Activated CD4-positive, alpha-beta memory T cell treated with anti-CD3 and anti-CD28 coated beads, Interleukin-2, amount 10 ng/mL, durations not matched to agents 7 days and 5 days (primary cell): Measurements from ENCODE around the gene KCNMA1. TPM values are rescaled to one million over a fixed set of nuclear protein-coding genes. Genes with fewer than 3 reads are reported as not detected.

Experiments
- CTCF ChIA-PET: fragments of 350-600 bp; sonication (Branson Sonifier 250); formaldehyde crosslinking; loops from one replicate; lab custom pipeline; 2021; ENCODE audit warnings: antibody characterized with exemption, inconsistent platforms; lab: Charles Lee
- POLR2A ChIA-PET: fragments of 350-600 bp; sonication (Branson Sonifier 250); formaldehyde crosslinking; loops from one replicate; lab custom pipeline; 2021; ENCODE audit warnings: antibody characterized with exemption; lab: Charles Lee
- DNase-seq: peaks from one replicate; pipeline ENCODE4 v3.0.0-alpha.2; 2020
- H3K27ac Mint-ChIP-seq: one replicate; pipeline ENCODE4 v1.8.0; 2021; ENCODE audit warnings: mild to moderate bottlenecking, mixed read lengths
- H3K27me3 Mint-ChIP-seq: one replicate; pipeline ENCODE4 v1.8.0; 2021; ENCODE audit warnings: mixed read lengths
- H3K36me3 Mint-ChIP-seq: one replicate; pipeline ENCODE4 v1.8.0; 2021; ENCODE audit warnings: low read depth, mixed read lengths
- H3K4me1 Mint-ChIP-seq: one replicate; pipeline ENCODE4 v1.8.0; 2021; ENCODE audit warnings: mixed read lengths
- H3K4me3 Mint-ChIP-seq: one replicate; pipeline ENCODE4 v1.8.0; 2021; ENCODE audit warnings: mild to moderate bottlenecking, mixed read lengths
- H3K9me3 Mint-ChIP-seq: one replicate; pipeline ENCODE4 v1.8.0; 2021; ENCODE audit warnings: mixed read lengths
- total RNA-seq, 2 experiments: library from RNA; stranded (reverse); gene quantifications; one replicate each; pipeline ENCODE4 v1.2.3, GENCODE V29; 2021

The KCNMA1 gene
- total RNA-seq, 2 experiments from 2014 or later: 0.25 to 0.38 TPM

- ChIA-PET CTCF (no interaction called here), POLR2A (no interaction called here)
- H3K27me3 Mint-ChIP-seq: no peaks in the 10 kb centered on the region
- H3K4me1 Mint-ChIP-seq: no peaks in the 10 kb centered on the region
- peaks cover 2% of the 10 kb centered on the region for H3K9me3 Mint-ChIP-seq
- H3K4me3 Mint-ChIP-seq: no peak overlapping the region
- DNase-seq: no peak
- no peak overlapping the region for H3K27ac Mint-ChIP-seq
- no peaks in the 10 kb centered on the region for H3K36me3 Mint-ChIP-seq
Measured at GRCh38 chr10:77359950-77360520, 277.6 kb downstream of the KCNMA1 start.

GRCh38 chr10:77359287-77359691 is 278.3 kb downstream of the KCNMA1 start:
- ChIA-PET POLR2A (no interaction called here), CTCF (no interaction called here)
- H3K9me3 Mint-ChIP-seq: peaks cover 2% of the 10 kb centered on the region
- no peak for DNase-seq
- no peaks in the 10 kb centered on the region for H3K4me1 Mint-ChIP-seq
- H3K27ac Mint-ChIP-seq: no peak overlapping the region
- H3K4me3 Mint-ChIP-seq: no peak overlapping the region
- H3K27me3 Mint-ChIP-seq: no peaks in the 10 kb centered on the region
- no peaks in the 10 kb centered on the region for H3K36me3 Mint-ChIP-seq

DNA sequence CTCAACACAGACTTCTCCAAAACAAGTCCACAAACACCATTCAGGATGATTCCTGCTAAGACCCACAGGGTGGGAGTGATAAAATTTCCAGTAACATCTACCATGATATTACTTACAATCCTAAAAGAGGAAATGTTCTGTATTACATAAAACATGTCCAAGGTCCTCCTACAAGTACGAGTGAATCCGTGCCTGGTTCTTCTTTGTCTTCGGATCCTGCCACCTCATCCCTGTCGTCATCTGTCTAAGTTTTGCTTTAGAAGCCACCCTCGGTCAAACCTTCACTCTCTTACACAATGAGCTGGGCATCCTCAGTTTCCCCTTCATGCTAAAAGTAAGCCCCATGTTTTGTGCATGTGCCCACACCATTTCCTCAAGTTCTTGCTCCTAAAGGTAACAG is 279.0 kb downstream of the KCNMA1 start:
- POLR2A ChIA-PET: no interaction called here
- CTCF ChIA-PET: no interaction called here

DNA sequence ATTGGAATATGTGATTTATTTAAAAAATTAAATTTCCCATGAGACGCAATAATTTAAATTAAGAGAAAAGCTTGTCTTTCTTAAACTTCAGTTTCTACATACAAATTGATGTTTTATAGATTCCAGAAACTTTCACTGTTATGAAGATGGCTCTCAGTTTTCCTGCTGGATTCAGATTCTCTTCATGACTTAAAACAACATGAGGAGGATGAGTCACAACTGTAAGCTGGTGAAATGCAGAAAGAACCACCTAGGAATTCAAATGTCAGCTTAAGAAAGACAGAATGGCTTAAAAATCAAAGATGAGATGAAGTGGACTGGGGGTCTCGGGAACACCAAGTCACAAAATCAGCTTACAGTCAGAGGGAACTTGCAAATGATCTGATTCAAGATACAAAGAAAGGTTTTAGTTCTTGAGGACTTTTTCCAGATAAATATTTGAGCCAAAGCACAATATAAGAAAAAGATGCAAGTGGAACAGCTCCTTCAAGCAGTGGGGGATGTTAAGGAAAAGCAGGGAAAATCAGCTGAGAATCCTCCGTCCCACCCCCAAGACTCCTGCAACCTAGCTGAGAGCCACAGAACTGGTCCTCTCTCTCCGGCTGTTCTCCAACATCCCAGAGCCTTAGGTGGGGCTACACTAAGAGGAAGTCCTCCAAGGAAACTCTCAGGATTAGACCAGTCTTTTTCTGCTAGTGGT is 279.8 kb downstream of the KCNMA1 start:
- CTCF ChIA-PET: no interaction called here
- POLR2A ChIA-PET: no interaction called here
- no peak for DNase-seq
- H3K27me3 Mint-ChIP-seq: no peaks in the 10 kb centered on the region
- H3K4me3 Mint-ChIP-seq: no peak overlapping the region
- no peak overlapping the region for H3K27ac Mint-ChIP-seq
- no peaks in the 10 kb centered on the region for H3K4me1 Mint-ChIP-seq
- no peaks in the 10 kb centered on the region for H3K36me3 Mint-ChIP-seq
- peaks cover 2% of the 10 kb centered on the region for H3K9me3 Mint-ChIP-seq

More for the DNA sequence above, 279.0 kb downstream of the KCNMA1 start:
- H3K4me3 Mint-ChIP-seq: no peak overlapping the region
- no peaks in the 10 kb centered on the region for H3K4me1 Mint-ChIP-seq
- no peaks in the 10 kb centered on the region for H3K36me3 Mint-ChIP-seq
- no peaks in the 10 kb centered on the region for H3K27me3 Mint-ChIP-seq
- peaks cover 2% of the 10 kb centered on the region for H3K9me3 Mint-ChIP-seq
- H3K27ac Mint-ChIP-seq: no peak overlapping the region
- DNase-seq: no peak

- ChIA-PET POLR2A (no interaction called here), CTCF (no interaction called here)
- no peak for DNase-seq
- Mint-ChIP-seq H3K27ac (no peak overlapping the region), H3K9me3 (peaks cover 2% of the 10 kb centered on the region), H3K4me1 (no peaks in the 10 kb centered on the region), H3K36me3 (no peaks in the 10 kb centered on the region), H3K4me3 (no peak overlapping the region), H3K27me3 (no peaks in the 10 kb centered on the region)
Measured at GRCh38 chr10:77357185-77357584, 280.4 kb downstream of the KCNMA1 start.

DNA sequence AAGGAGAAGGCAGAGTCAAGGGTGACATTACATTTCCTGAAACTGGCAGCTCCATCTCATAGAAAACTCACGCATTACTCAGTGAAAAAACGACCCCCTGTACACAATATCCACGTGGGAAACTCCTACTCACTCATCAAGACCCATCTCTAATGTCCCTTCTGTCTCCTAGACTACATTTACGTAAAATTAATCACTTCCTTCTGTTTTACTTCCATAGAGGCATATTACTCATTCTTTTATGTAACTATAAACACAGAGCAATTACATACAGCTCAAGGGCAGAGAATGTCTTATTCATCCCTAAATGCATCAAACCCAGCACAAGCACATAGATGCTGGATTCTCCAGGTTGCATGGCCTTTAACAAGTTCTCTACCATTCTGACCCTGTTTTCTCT is 281.8 kb downstream of the KCNMA1 start:
- POLR2A ChIA-PET: no interaction called here
- Mint-ChIP-seq H3K9me3 (peaks cover 2% of the 10 kb centered on the region), H3K27me3 (no peaks in the 10 kb centered on the region), H3K4me1 (no peaks in the 10 kb centered on the region), H3K4me3 (no peak overlapping the region), H3K27ac (no peak overlapping the region), H3K36me3 (no peaks in the 10 kb centered on the region)
- DNase-seq: no peak
- CTCF ChIA-PET: no interaction called here

GRCh38 chr10:77351386-77351785 is 286.2 kb downstream of the KCNMA1 start:
- Mint-ChIP-seq H3K27me3 (no peaks in the 10 kb centered on the region), H3K36me3 (no peaks in the 10 kb centered on the region), H3K9me3 (peaks cover 2% of the 10 kb centered on the region), H3K4me3 (no peak overlapping the region), H3K27ac (no peak overlapping the region), H3K4me1 (no peaks in the 10 kb centered on the region)
- CTCF ChIA-PET: no interaction called here
- POLR2A ChIA-PET: no interaction called here
- no peak for DNase-seq

GRCh38 chr10:77350711-77351119 is 286.9 kb downstream of the KCNMA1 start:
- H3K4me3 Mint-ChIP-seq: no peak overlapping the region
- H3K36me3 Mint-ChIP-seq: no peaks in the 10 kb centered on the region
- CTCF ChIA-PET: no interaction called here
- no peaks in the 10 kb centered on the region for H3K4me1 Mint-ChIP-seq
- H3K27me3 Mint-ChIP-seq: no peaks in the 10 kb centered on the region
- H3K27ac Mint-ChIP-seq: no peak overlapping the region
- H3K9me3 Mint-ChIP-seq: no peaks in the 10 kb centered on the region
- POLR2A ChIA-PET: no interaction called here
- no peak for DNase-seq

DNA sequence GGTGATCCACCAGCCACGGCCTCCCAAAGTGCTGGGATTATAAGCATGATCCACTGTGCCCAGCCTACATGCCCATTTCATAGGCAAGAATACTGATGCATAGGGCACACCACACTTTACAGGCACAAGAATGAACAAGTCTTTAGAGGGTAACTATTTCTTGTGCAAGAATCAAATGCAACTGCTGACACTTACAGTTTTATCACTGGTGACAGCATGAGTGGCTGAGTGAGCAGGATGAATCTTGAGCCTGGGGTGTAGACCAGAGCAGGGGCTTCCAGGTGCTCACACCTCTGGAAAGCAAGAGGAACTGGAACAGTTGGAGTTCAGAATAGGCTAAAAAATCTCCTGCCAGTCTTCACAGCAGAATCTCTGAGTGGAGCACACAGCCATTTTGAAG is 287.5 kb downstream of the KCNMA1 start:
- DNase-seq: no peak
- ChIA-PET CTCF (no interaction called here), POLR2A (no interaction called here)
- Mint-ChIP-seq H3K27ac (no peak overlapping the region), H3K4me1 (no peaks in the 10 kb centered on the region), H3K27me3 (no peaks in the 10 kb centered on the region), H3K4me3 (no peak overlapping the region), H3K9me3 (no peaks in the 10 kb centered on the region), H3K36me3 (no peaks in the 10 kb centered on the region)

DNA sequence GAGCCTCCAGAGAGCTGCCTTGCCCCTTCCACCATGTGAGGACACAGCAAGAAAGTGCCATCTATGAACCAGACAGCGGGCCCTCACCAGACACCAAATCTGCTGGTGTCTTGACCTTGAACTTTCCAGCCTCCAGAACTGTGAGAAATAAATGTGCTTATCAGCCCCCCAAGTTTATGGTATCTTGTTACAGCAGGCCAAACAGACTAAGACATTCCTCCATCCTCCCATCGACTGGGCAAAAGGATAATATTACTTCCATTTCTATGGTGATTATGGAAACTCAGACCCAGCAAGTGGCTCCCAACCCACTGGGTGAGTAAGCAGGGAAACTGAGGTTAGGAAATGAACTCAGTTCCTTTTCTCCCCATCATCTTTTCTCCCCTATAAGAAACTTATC is 288.4 kb downstream of the KCNMA1 start:
- no peaks in the 10 kb centered on the region for H3K27me3 Mint-ChIP-seq
- no peak overlapping the region for H3K27ac Mint-ChIP-seq
- CTCF ChIA-PET: no interaction called here
- POLR2A ChIA-PET: no interaction called here
- H3K4me1 Mint-ChIP-seq: no peaks in the 10 kb centered on the region
- no peaks in the 10 kb centered on the region for H3K9me3 Mint-ChIP-seq
- no peak for DNase-seq
- H3K4me3 Mint-ChIP-seq: no peak overlapping the region
- no peaks in the 10 kb centered on the region for H3K36me3 Mint-ChIP-seq

GRCh38 chr10:77348751-77349150 is 288.9 kb downstream of the KCNMA1 start:
- Mint-ChIP-seq H3K36me3 (no peaks in the 10 kb centered on the region), H3K4me3 (no peak overlapping the region), H3K4me1 (no peaks in the 10 kb centered on the region), H3K9me3 (no peaks in the 10 kb centered on the region), H3K27ac (no peak overlapping the region), H3K27me3 (no peaks in the 10 kb centered on the region)
- DNase-seq: no peak
- CTCF ChIA-PET: no interaction called here
- POLR2A ChIA-PET: no interaction called here

DNA sequence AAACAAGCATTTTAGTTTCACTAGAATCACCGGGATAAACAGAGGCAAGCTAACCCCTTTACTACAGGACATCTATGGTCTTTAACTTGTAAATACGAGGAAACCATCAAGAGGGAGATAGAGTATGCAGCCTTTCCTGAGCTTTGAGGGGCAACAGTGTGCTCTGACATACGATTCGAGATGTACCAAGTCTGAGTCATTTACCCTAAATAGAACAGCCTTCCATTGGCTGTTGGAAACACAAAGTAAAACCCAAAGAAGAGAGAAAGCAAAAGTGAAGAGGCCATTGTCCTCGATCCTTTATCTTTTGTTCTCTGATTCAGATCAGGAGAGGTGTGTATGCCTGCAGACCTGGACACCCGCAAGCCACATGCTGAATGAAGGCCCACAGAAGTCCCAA is 289.5 kb downstream of the KCNMA1 start:
- no peak for DNase-seq
- Mint-ChIP-seq H3K36me3 (no peaks in the 10 kb centered on the region), H3K9me3 (no peaks in the 10 kb centered on the region), H3K27ac (no peak overlapping the region), H3K4me1 (no peaks in the 10 kb centered on the region), H3K4me3 (no peak overlapping the region), H3K27me3 (no peaks in the 10 kb centered on the region)
- POLR2A ChIA-PET: no interaction called here
- CTCF ChIA-PET: no interaction called here

- Mint-ChIP-seq H3K9me3 (no peaks in the 10 kb centered on the region), H3K4me3 (no peak overlapping the region), H3K36me3 (no peaks in the 10 kb centered on the region), H3K4me1 (no peaks in the 10 kb centered on the region), H3K27ac (no peak overlapping the region), H3K27me3 (no peaks in the 10 kb centered on the region)
- CTCF ChIA-PET: no interaction called here
- no peak for DNase-seq
- POLR2A ChIA-PET: no interaction called here
Measured at GRCh38 chr10:77347052-77347451, 290.6 kb downstream of the KCNMA1 start.

GRCh38 chr10:77341055-77341454 is 296.6 kb downstream of the KCNMA1 start:
- H3K27me3 Mint-ChIP-seq: no peaks in the 10 kb centered on the region
- H3K27ac Mint-ChIP-seq: no peak overlapping the region
- no peaks in the 10 kb centered on the region for H3K4me1 Mint-ChIP-seq
- no peak for DNase-seq
- CTCF ChIA-PET: no interaction called here
- POLR2A ChIA-PET: no interaction called here
- no peaks in the 10 kb centered on the region for H3K9me3 Mint-ChIP-seq
- H3K36me3 Mint-ChIP-seq: no peaks in the 10 kb centered on the region
- H3K4me3 Mint-ChIP-seq: no peak overlapping the region
